Measurements from ENCODE around the gene MORC4. TPM values are rescaled to one million over a fixed set of nuclear protein-coding genes. Genes with fewer than 3 reads are reported as not detected.

MORC4 gene
- total RNA-seq, 1 donor from 2014 or later, result 14.9 TPM

DNA sequence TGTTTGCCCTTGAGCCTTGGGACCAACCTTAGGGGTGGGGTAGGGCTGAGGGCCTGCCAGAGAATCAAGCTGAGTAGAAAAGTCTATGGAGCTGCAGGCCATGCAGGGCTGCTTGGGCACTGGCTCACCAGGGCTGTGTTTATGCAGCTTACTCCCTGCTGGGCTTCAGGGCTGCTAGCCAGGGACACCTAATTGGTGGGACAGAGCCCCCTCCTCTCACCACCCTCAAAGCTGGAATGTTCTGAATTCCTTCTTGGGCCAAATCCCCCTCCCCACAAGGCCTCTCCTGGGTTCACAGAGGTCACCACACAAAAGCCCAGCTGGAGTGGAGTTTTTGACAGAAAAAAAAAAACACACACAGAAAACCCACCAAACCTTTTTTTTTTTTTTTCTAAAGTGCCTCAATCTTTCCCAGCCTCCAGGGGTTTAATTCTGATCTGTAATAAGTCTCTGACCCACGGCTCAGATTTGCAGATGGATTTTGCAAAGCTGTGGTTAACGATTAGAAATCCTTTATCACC, 80.0 kb downstream of the MORC4 start, which contains the start of gene CLDN2:
CLDN2 (plus strand) TSS at position 471 of the 521 bp plus-strand sequence. CDS start 7,827 bp downstream, outside the sequence.
- Histone ChIP-seq H3K27me3 (ENCODE audit: control insufficient read depth, insufficient read depth, low read length) (no peaks in the 10 kb centered on the region), H3K4me3 (ENCODE audit: low read depth, low read length) (no peak within 1 kb of the TSS), H3K36me3 (ENCODE audit: control insufficient read depth, insufficient read depth, low read length) (no peaks in the 10 kb centered on the region)
- TF ChIP-seq, protein P1, sequence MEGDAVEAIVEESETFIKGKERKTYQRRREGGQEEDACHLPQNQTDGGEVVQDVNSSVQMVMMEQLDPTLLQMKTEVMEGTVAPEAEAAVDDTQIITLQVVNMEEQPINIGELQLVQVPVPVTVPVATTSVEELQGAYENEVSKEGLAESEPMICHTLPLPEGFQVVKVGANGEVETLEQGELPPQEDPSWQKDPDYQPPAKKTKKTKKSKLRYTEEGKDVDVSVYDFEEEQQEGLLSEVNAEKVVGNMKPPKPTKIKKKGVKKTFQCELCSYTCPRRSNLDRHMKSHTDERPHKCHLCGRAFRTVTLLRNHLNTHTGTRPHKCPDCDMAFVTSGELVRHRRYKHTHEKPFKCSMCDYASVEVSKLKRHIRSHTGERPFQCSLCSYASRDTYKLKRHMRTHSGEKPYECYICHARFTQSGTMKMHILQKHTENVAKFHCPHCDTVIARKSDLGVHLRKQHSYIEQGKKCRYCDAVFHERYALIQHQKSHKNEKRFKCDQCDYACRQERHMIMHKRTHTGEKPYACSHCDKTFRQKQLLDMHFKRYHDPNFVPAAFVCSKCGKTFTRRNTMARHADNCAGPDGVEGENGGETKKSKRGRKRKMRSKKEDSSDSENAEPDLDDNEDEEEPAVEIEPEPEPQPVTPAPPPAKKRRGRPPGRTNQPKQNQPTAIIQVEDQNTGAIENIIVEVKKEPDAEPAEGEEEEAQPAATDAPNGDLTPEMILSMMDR (IDR thresholded peaks at IDR 0.05; ENCODE audit: insufficient read depth, low read length, poor library complexity, severe bottlenecking), result no peak
- DNase-seq (ENCODE audit: low read depth), result no peak

DNA sequence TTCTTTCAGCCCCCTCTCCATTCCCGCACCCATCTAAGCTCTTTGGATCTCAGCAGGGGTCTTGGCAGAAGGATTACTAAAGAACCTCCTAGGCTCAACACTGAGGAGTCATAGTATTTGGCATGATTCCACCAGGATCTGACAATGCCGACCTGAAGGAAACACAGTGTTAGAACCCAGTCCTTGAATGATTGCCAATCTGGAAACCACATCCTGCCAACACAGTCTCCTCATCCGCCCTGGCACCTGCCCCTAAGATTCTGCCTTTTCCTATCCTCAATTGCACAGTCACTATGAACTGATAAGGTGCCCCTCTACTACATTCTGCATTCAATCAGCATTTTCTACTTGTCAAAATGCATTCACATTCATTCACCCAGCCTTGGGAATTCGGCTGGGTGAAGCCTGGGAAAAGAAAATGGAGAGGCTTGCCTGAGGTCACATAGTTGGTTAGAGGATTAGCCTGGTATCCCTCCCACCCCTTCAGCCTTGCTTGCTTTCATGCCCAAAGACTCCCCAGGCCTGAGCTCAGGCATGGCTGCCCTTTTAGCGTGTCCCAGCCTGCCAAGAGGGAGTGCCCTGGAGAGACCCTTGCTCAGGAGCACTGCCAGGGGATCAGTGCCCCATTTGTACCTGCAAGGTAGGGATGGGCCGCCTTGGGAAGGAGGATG, 82.0 kb downstream of the MORC4 start:
- Histone ChIP-seq H3K36me3 (ENCODE audit: control insufficient read depth, insufficient read depth, low read length) (no peaks in the 10 kb centered on the region), H3K27me3 (ENCODE audit: control insufficient read depth, insufficient read depth, low read length) (no peaks in the 10 kb centered on the region), H3K4me3 (ENCODE audit: low read depth, low read length) (no peak overlapping the region)
- TF ChIP-seq, protein P1 (IDR thresholded peaks at IDR 0.05; ENCODE audit: insufficient read depth, low read length, poor library complexity, severe bottlenecking), result no peak
- peak; percentile 68 for DNase-seq (ENCODE audit: low read depth)

DNA sequence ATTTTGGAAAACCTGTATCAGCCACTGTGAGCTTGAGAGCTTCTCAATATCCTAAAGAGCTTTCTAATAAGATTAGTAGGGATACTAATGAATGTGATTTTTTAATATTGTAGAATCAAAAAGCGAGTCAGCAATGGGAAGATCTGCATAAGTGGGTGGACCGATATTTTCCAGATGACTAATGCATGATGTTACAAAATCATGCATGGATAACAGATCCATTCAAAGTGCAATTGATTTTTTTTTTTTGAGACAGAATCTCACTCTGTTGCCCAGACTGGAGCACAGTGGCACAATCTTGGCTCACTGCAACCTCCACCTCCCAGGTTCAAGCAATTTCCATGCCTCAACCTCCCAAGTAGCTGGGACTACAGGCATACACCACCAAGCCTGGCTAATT, 87.1 kb downstream of the MORC4 start:
- TF ChIP-seq, protein P1 (IDR thresholded peaks at IDR 0.05; ENCODE audit: insufficient read depth, low read length, poor library complexity, severe bottlenecking), result no peak
- Histone ChIP-seq H3K27me3 (ENCODE audit: control insufficient read depth, insufficient read depth, low read length) (peaks cover 4% of the 10 kb centered on the region), H3K4me3 (ENCODE audit: low read depth, low read length) (no peak overlapping the region), H3K36me3 (ENCODE audit: control insufficient read depth, insufficient read depth, low read length) (no peaks in the 10 kb centered on the region)
- DNase-seq (ENCODE audit: low read depth), result no peak

DNA sequence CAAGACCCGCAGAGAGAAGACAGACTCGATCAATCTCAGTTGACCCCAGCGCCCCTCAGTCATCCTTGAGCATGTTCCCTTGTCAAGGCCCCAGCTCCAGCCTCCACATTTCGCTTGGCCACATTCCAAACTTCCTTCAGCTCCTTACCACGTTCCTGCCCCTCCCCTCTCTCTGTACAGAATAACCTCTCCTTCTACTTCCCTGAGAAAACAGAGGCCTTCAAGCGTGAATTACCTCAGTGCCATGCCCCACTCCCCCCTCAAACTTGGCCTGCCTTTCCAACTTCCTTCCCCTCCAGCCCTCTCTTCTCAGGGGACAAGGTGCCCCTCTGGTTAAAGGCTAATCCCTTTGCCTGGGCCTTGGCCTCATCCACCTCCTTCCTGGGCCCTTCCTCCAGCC, 93.7 kb downstream of the MORC4 start:
- Histone ChIP-seq H3K27me3 (ENCODE audit: control insufficient read depth, insufficient read depth, low read length) (peaks cover 4% of the 10 kb centered on the region), H3K36me3 (ENCODE audit: control insufficient read depth, insufficient read depth, low read length) (no peaks in the 10 kb centered on the region), H3K4me3 (ENCODE audit: low read depth, low read length) (no peak overlapping the region)
- DNase-seq (ENCODE audit: low read depth), result no peak
- TF ChIP-seq, protein P1 (IDR thresholded peaks at IDR 0.05; ENCODE audit: insufficient read depth, low read length, poor library complexity, severe bottlenecking), result no peak

DNA sequence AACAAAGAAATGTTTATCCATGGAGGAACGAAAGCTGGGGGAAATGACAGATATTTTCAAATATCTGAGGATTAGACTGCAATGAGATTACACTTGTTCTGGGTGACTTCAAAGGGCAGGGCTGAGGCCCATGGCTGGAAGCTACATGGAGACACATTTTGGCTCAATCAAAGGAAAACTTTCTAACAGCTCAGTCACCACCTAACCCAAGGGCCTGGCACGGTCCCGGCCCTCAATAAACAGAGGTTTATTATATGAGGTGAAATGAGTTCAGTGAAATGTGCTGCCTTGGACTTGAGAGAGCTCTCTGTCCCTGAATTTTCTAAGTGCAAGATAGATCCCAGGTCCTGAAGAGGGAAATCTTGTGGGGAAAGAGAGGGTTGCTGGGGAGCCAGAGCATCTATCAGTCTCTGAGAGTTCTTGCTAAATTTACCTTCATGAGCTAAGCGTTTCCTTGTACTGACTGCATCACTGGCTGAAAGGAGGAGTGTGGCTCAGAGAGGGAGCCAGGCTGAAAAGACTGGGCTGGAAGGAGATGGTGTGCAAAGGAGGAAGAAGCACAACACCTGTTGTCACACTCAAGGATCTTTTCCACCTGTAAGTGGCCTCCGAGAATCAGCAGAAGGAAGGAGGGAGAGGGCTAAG, 94.8 kb downstream of the MORC4 start:
- no peak for DNase-seq (ENCODE audit: low read depth)
- TF ChIP-seq, protein P1 (IDR thresholded peaks at IDR 0.05; ENCODE audit: insufficient read depth, low read length, poor library complexity, severe bottlenecking), result no peak
- no peak overlapping the region for H3K4me3 ChIP-seq (ENCODE audit: low read depth, low read length)
- peaks cover 2% of the 10 kb centered on the region for H3K27me3 ChIP-seq (ENCODE audit: control insufficient read depth, insufficient read depth, low read length)
- H3K36me3 ChIP-seq (ENCODE audit: control insufficient read depth, insufficient read depth, low read length), result no peaks in the 10 kb centered on the region

All from kidney epithelial cell (primary cell).